ENCODE results near the gene ELAVL2.
"Not testable (repeated sequence)": the region's sequence is repeated elsewhere in the genome, so short reads cannot be mapped to it uniquely, and the experiment has no call there.

Gene ELAVL2

GRCh38 chr9:23769307-23769935 is 56.6 kb downstream of the ELAVL2 start:
- peak; percentile 52 for DNase-seq

- DNase-seq, result no peak
These were observed 57.2 kb downstream of the ELAVL2 start for GRCh38 chr9:23768861-23769260.

DNA sequence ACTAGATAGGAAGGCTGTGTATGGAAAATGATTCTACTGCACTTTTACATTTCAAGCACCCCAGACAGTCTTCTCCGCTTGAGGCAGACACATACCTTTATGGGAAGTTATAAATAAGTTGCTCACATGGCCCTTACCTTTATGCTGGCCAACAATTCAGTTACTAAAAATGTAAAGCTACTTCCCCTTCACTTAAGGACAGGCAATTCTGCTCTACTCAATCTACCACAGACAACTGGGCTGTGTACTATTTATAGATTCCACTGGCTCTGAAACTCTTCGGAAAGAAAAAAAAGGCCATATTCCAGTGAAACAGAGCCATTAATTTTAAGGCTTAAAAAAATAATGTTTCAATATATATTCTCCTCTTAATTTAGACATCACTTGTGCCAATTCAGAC is 59.4 kb downstream of the ELAVL2 start:
- DNase-seq, result no peak

DNA sequence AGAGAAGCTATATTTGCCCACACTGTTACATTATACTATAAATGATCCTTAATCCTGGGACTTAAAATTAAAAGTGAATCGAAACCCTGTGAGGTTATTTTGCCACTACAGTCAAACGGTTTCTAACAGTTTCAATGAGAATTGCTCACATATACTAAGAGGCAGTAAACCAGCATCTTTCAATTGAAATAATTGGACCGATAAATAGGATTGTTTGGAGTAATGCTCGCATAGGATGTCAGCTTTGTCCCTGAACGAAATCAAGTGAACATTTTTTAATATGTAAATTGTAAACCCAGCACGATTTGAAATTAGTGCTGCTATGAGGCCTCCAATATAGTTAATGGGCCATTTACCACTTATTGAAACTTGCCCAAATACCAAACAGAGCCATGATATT is 60.5 kb downstream of the ELAVL2 start:
- no peak for DNase-seq

- DNase-seq, result no peak
These were observed 61.8 kb downstream of the ELAVL2 start for GRCh38 chr9:23764219-23764618.

DNA sequence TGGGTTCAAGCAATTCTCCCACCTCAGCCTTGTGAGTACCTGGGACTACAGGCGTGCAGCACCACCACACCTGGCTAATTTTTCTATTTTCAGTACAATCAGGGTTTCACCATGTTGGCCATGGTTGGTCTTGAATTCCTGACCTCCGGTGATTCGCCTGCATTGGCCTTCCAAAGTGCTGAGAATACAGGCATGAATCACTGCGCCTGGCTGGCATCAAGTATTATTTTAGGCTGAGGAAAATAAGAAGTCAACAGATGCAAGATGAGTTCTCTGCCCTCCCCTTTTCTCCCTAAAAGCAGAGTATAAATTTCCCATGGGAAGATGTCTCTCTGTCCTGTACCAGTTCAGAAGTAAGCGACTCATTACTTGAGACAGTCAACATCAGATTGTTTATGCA is 71.5 kb downstream of the ELAVL2 start:
- DNase-seq, result no peak

- no peak for DNase-seq
These were observed 73.2 kb downstream of the ELAVL2 start for GRCh38 chr9:23752859-23753258.

DNA sequence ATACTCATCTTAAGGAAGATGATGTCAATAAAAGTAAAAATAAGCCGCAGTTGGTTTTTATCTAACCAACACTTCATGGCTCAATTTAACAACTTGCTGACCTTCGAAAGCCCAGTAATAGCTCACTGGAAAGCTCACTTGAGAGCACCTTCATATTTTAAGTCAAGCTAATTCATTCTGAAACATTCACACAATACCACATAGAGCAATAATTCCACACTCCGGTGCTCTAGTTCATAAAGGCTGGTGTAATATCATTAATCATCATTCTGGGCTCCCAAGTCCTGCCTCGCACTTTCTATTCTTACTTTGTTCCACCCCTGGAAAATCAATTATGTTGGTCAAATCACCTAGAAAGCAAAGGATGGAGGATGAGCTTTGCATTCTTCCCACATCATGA is 74.4 kb downstream of the ELAVL2 start:
- no peak for DNase-seq

DNA sequence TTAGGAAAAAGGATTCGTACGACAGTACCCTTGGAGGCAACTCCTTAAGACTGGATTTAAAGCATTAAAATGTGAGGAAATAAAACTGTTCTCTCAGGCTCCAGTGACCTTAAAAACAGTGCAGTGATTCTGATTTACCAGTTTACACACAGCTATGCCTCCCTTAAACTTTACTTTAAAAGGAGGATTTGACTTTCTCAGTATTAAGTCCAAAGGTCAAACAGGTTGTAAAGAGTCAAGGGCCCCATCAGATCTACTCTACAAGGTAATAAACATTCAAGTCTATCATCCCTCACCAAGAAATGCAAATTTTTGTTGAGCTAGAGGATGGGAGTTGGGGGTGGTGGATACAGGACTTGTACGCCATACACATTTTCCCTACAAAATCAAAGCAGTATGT is 75.2 kb downstream of the ELAVL2 start:
- DNase-seq, result no peak

DNA sequence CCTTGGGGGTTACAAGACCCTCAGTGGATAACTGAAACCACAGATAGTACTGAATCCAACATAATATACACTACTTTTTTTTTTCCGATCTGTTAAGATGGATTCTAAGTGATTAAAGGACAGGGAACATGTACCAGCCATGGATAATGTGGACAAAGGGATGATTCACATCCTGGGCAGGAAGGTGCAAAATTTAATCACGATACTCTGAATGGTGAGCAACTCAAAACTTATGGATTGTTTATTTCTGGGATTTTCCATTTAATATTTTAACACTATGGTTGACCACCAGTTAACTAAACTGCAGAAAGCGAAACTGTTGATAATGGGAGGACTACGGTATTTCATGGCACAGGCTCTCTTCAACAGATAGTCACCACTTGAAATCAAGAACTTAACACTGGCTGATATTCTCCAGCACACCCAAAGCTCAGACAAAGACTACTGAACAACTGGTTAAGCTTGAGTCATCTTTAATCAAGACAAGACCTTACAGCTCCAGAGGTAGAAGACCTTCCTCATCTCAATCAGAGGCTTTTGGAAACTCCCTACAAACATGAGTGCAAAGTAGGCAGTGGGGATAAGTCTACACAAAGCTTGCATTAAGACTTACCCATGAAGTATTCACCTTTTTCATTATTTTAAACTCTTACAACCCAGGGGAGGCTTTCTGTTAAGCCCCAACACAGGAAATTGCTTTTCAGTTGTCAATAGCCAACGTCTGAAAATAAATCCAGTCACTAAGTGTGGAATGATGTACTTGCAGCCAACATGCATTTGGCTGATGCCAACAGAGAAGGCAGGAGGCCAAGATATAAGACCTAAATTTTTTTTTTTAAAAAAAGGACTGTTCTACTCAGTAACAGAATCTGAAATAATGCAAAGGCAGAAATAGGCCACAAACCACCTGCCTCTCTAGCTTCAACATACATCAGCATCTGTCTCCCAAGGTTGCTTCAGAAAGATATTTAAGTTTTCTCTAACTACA is 78.7 kb downstream of the ELAVL2 start:
- DNase-seq, result no peak

DNA sequence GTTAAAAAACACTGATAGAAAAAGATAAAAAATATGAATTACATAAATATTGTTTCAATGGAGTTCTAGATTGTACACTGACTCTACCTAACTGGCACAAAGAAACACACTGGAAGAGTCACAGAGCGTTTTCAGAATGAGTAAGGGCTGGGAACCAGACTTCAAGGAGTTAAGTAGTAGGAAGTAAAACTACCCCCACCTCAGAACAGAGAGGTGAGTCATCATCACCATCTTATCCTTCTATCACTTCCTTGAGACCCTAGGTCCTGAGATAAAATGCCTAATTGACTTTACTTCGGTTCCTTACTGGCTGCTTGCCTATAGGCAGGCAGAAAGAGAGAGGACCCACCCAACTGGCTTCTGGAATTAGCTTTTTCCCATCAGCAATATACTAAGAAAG is 79.7 kb downstream of the ELAVL2 start:
- DNase-seq, result no peak

- no peak for DNase-seq
These were observed 83.0 kb downstream of the ELAVL2 start for GRCh38 chr9:23743036-23743435.

- DNase-seq, result no peak
These were observed 84.7 kb downstream of the ELAVL2 start for GRCh38 chr9:23741351-23741750.

GRCh38 chr9:23740531-23740930 is 85.5 kb downstream of the ELAVL2 start:
- DNase-seq, result no peak

GRCh38 chr9:23739753-23740152 is 86.3 kb downstream of the ELAVL2 start:
- DNase-seq, result no peak

DNA sequence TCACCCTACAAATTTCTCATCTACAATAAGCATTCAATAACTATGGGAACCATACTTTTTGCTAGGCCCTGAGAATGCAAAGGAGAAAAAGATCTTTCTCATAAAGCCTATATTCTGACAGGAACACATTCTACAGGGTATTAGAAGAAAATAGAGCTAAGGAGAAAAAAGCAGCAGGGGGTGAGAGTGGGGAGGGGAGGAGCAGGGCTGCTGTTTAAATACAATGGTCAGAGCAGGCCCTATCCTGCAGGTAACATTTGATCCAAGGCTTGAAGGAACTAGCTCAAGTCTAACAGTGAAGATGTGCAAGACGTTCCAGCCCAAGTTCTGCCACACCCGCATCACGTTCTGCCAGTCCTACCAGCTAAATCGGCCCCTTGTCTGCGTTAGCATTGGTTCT is 89.7 kb downstream of the ELAVL2 start:
- no peak for DNase-seq

- DNase-seq, result no peak
These were observed 92.5 kb downstream of the ELAVL2 start for GRCh38 chr9:23733495-23734078.

- no peak for DNase-seq
These were observed 94.7 kb downstream of the ELAVL2 start for GRCh38 chr9:23731353-23731752.

GRCh38 chr9:23730364-23730763 is 95.7 kb downstream of the ELAVL2 start:
- DNase-seq, result no peak

DNA sequence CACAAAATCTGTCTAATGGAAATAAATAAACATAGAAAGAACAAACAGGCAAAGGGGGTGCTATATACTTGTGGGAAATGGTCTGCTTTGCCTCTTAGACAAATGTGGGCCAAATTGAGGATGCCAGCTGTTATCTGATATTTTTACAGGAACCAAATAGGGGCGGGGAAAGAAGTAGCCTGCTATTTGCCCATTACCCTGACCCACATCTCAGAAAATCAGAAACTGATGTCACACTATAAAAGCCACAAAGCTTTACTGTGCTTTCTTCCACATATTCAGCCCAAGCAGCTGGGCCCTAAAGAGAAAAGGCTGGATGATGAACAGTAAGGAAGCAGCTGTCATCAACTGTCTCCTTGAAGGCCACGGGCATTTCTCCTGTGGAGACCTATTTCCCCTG is 97.3 kb downstream of the ELAVL2 start:
- no peak for DNase-seq

DNA sequence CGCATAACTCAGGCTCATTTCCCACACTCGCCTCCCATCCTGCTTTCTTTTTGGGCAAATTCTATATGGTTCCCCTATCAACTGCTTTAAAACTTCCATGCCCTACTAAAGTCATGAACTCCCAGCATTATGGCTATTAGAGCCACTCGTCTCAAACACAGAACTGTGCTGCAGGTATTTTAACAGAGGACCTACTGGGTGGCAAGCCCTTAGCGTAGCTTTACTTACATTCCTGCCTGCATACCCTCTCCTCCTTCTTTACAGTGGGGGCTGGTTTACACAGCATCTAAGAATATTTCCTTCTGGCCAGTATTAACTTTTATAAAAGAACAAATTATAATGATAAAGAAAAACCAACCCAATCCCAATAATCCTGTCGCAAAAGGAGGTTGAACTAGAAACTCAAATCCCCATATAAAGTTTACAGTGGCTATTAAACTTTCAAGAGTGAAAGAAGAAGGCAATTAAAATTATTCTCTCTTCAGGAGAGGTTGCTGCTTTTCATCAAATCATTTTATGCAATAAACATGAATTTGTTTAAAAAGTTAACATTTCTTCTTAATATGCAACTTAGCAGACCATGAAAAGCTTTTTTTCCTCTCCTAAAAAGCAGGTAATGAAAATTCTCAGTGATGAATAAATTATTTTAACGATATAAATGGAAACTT is 100.6 kb downstream of the ELAVL2 start:
- no peak for DNase-seq

DNA sequence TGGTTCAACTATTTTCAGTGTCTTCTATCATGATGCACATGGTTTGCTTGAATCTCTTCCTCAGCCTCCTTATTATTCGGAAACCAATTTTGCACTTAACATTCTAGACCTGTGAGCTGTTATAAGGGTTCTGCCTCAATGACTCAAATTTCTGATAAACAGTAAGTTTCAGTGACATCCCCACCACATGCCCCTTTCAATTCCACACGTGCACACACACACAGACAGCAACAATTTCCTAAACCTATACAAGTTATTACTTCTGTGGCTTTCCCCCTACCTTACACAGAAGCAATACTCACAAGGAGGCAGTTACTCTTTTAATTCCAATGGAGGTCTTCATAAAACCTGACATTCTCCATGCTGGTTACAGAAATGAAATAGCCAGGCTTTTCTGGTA is 102.4 kb downstream of the ELAVL2 start:
- DNase-seq, result no peak

DNA sequence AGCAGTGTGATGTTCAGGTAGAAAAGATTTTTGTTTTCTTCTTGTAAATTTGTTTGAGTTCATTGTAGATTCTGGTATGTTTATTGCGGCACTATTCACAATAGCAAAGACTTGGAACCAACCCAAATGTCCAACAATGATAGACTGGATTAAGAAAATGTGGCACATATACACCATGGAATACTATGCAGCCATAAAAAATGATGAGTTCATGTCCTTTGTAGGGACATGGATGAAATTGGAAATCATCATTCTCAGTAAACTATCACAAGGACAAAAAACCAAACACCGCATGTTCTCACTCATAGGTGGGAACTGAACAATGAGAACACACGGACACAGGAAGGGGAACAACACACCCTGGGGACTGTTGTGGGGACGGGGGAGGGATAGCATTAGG is 103.0 kb downstream of the ELAVL2 start:
- DNase-seq, result not testable (repeated sequence)

All from T1000 (cell line).